B cell (primary cell): Measurements from ENCODE around the gene GLRA1.

Experiments used
- CTCF ChIP-seq: fragments of 200-600 bp; IDR thresholded peaks from one replicate; pipeline ENCODE4 v1.8.0; 2022; ENCODE audit warnings: antibody characterized with exemption, mild to moderate bottlenecking
- EZH2 ChIP-seq: IDR thresholded peaks from 2 replicates; pipeline ENCODE4 v1.6.1; 2012; ENCODE audit warnings: borderline replicate concordance, low read depth, mild to moderate bottlenecking, moderate library complexity, low read length; ENCODE audit not compliant: insufficient read depth, poor library complexity, severe bottlenecking

GRCh38 chr5:151911011-151911410, 13.6 kb downstream of the GLRA1 start:
- TF ChIP-seq CTCF, result no peak
- TF ChIP-seq EZH2, result no peak
